B cell (primary cell): ENCODE results near the gene CFC1.
"Not testable (repeated sequence)": the region's sequence is repeated elsewhere in the genome, so short reads cannot be mapped to it uniquely, and the experiment has no call there.

Experiments
- EZH2 ChIP-seq: IDR thresholded peaks from 2 replicates; pipeline ENCODE4 v1.6.1; 2012; ENCODE audit warnings: borderline replicate concordance, low read depth, mild to moderate bottlenecking, moderate library complexity, low read length; ENCODE audit not compliant: insufficient read depth, poor library complexity, severe bottlenecking
- TF ChIP-seq, protein P1 (sequence below): fragments of 200-600 bp; IDR thresholded peaks from one replicate; pipeline ENCODE4 v1.8.0; 2022; ENCODE audit warnings: antibody characterized with exemption, mild to moderate bottlenecking

DNA sequence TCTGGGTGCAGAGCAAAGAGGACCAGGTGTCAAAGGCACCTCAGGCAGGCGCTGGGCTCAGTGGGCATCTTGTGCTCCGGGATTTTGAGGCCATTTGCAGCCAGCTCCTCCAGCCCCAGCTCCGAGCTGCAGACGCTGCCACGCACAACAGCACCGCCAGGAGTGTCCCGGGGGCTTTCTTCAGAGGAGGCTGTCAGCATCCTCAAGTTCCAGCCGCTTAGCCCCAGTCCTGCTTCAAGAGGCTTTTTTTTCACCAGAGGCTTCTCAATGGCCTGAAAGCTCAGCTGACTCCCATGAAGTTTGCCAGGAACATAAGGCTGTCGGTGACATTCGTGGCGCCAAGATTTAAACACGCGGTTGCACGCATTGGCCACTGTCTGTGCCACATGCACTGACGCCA is 11.1 kb upstream of the CFC1 start:
- TF ChIP-seq, protein P1, sequence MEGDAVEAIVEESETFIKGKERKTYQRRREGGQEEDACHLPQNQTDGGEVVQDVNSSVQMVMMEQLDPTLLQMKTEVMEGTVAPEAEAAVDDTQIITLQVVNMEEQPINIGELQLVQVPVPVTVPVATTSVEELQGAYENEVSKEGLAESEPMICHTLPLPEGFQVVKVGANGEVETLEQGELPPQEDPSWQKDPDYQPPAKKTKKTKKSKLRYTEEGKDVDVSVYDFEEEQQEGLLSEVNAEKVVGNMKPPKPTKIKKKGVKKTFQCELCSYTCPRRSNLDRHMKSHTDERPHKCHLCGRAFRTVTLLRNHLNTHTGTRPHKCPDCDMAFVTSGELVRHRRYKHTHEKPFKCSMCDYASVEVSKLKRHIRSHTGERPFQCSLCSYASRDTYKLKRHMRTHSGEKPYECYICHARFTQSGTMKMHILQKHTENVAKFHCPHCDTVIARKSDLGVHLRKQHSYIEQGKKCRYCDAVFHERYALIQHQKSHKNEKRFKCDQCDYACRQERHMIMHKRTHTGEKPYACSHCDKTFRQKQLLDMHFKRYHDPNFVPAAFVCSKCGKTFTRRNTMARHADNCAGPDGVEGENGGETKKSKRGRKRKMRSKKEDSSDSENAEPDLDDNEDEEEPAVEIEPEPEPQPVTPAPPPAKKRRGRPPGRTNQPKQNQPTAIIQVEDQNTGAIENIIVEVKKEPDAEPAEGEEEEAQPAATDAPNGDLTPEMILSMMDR: not testable (repeated sequence)
- TF ChIP-seq EZH2: not testable (repeated sequence)
